Osteocyte (in vitro differentiated cells): ENCODE results near the gene SCRT2. TPM values are rescaled to one million over a fixed set of nuclear protein-coding genes. Genes with fewer than 3 reads are reported as not detected.

Experiments used
- DNase-seq: peaks from one replicate; pipeline ENCODE4 v3.0.0; 2021; ENCODE audit warnings: mixed read lengths; ENCODE audit not compliant: unreplicated experiment; ENCODE audit errors: extremely low spot score
- H3K27ac Mint-ChIP-seq: one replicate; pipeline ENCODE4 v1.8.0; 2021; ENCODE audit warnings: mild to moderate bottlenecking, mixed read lengths; ENCODE audit not compliant: unreplicated experiment
- H3K27me3 Mint-ChIP-seq: one replicate; pipeline ENCODE4 v1.8.0; 2021; ENCODE audit warnings: mixed read lengths; ENCODE audit not compliant: unreplicated experiment
- H3K36me3 Mint-ChIP-seq: one replicate; pipeline ENCODE4 v1.8.0; 2021; ENCODE audit warnings: mixed read lengths; ENCODE audit not compliant: unreplicated experiment
- H3K4me1 Mint-ChIP-seq: one replicate; pipeline ENCODE4 v1.8.0; 2021; ENCODE audit warnings: mixed read lengths; ENCODE audit not compliant: unreplicated experiment
- H3K4me3 Mint-ChIP-seq: one replicate; pipeline ENCODE4 v1.8.0; 2021; ENCODE audit warnings: mild to moderate bottlenecking, moderate library complexity, mixed read lengths; ENCODE audit not compliant: unreplicated experiment
- H3K9me3 Mint-ChIP-seq: one replicate; pipeline ENCODE4 v1.8.0; 2021; ENCODE audit warnings: mixed read lengths; ENCODE audit not compliant: unreplicated experiment
- CTCF ChIP-seq: fragments of 200-600 bp; sonication (generic); IDR thresholded peaks from 2 replicates; pipeline ENCODE4 v1.5.0; 2021; ENCODE audit warnings: antibody characterized with exemption, mild to moderate bottlenecking, moderate library complexity
- total RNA-seq: library from RNA; stranded (reverse); gene quantifications from 2 replicates; pipeline ENCODE4 v1.2.1, GENCODE V29; 2021

The SCRT2 gene
- total RNA-seq, 1 donor from 2014 or later = not detected

GRCh38 chr20:707451-708110, 32.0 kb upstream of the SCRT2 start:
- H3K27ac Mint-ChIP-seq = no peak overlapping the region
- no peaks in the 10 kb centered on the region for H3K36me3 Mint-ChIP-seq
- TF ChIP-seq CTCF = no peak
- peaks cover 27% of the 10 kb centered on the region for H3K27me3 Mint-ChIP-seq
- H3K9me3 Mint-ChIP-seq = peaks cover 8% of the 10 kb centered on the region
- DNase-seq = no peak
- H3K4me3 Mint-ChIP-seq = no peak overlapping the region
- peaks cover 2% of the 10 kb centered on the region for H3K4me1 Mint-ChIP-seq

GRCh38 chr20:706366-706885, 30.8 kb upstream of the SCRT2 start:
- no peak overlapping the region for H3K27ac Mint-ChIP-seq
- H3K4me1 Mint-ChIP-seq = peaks cover 2% of the 10 kb centered on the region
- H3K9me3 Mint-ChIP-seq = peaks cover 8% of the 10 kb centered on the region
- DNase-seq = no peak
- no peak overlapping the region for H3K4me3 Mint-ChIP-seq
- TF ChIP-seq CTCF = no peak
- H3K36me3 Mint-ChIP-seq = no peaks in the 10 kb centered on the region
- H3K27me3 Mint-ChIP-seq = peaks cover 25% of the 10 kb centered on the region

- DNase-seq = no peak
- no peaks in the 10 kb centered on the region for H3K36me3 Mint-ChIP-seq
- peaks cover 8% of the 10 kb centered on the region for H3K9me3 Mint-ChIP-seq
- no peak overlapping the region for H3K27ac Mint-ChIP-seq
- no peak for TF ChIP-seq CTCF
- H3K4me1 Mint-ChIP-seq = peaks cover 2% of the 10 kb centered on the region
- H3K4me3 Mint-ChIP-seq = no peak overlapping the region
- H3K27me3 Mint-ChIP-seq = peaks cover 20% of the 10 kb centered on the region
Observed at GRCh38 chr20:704726-705125, 29.1 kb upstream of the SCRT2 start.

- H3K4me3 Mint-ChIP-seq = no peak overlapping the region
- peaks cover 11% of the 10 kb centered on the region for H3K27me3 Mint-ChIP-seq
- H3K9me3 Mint-ChIP-seq = no peaks in the 10 kb centered on the region
- no peak overlapping the region for H3K27ac Mint-ChIP-seq
- no peaks in the 10 kb centered on the region for H3K4me1 Mint-ChIP-seq
- TF ChIP-seq CTCF = no peak
- DNase-seq = no peak
- no peaks in the 10 kb centered on the region for H3K36me3 Mint-ChIP-seq
Observed at GRCh38 chr20:703426-703825, 27.8 kb upstream of the SCRT2 start.

GRCh38 chr20:703006-703405, 27.4 kb upstream of the SCRT2 start:
- Mint-ChIP-seq H3K9me3 (no peaks in the 10 kb centered on the region), H3K27me3 (peaks cover 12% of the 10 kb centered on the region), H3K36me3 (no peaks in the 10 kb centered on the region), H3K4me3 (no peak overlapping the region), H3K27ac (no peak overlapping the region), H3K4me1 (no peaks in the 10 kb centered on the region)
- no peak for TF ChIP-seq CTCF
- DNase-seq = no peak
